Urinary bladder (tissue), 4 donors: Measurements from ENCODE around the gene GNG12. TPM values are rescaled to one million over a fixed set of nuclear protein-coding genes. Genes with fewer than 3 reads are reported as not detected.

Experiments
- DNase-seq: peaks from one replicate; pipeline ENCODE4 v3.0.0-alpha.2; 2015; ENCODE audit errors: extremely low spot score
- H3K27ac ChIP-seq: one replicate; pipeline ENCODE4 v1.5.1; 2013; ENCODE audit warnings: low read depth, mild to moderate bottlenecking, moderate library complexity
- H3K36me3 ChIP-seq: one replicate; pipeline ENCODE4 v1.6.1; 2013; ENCODE audit warnings: mild to moderate bottlenecking, moderate library complexity; ENCODE audit not compliant: insufficient read depth
- H3K4me1 ChIP-seq: one replicate; pipeline ENCODE4 v1.6.1; 2013; ENCODE audit warnings: mild to moderate bottlenecking, moderate library complexity; ENCODE audit not compliant: insufficient read depth
- H3K4me3 ChIP-seq: one replicate; pipeline ENCODE4 v1.5.1; 2013; ENCODE audit warnings: low read depth, low read length
- WGBS: extraction: QIAGEN DNeasy Blood & Tissue Kit; methylation state at CpG from one replicate; pipeline ENCODE4 v1.1.7; 2013; 5-methylcytosine and 5-hydroxymethylcytosine counted together
- polyA plus RNA-seq: library from polyadenylated mRNA; stranded (reverse); fragments of 200-250 nt; gene quantifications from one replicate; pipeline ENCODE4 v1.2.3, GENCODE V29; 2013
- total RNA-seq: library from RNA; depleted of rRNA; stranded (reverse); fragments of >200 nt; gene quantifications from one replicate; pipeline ENCODE4 v1.2.3, GENCODE V29; 2014
- donor health status: healthy with polysubstance abuse.
- donor health status: healthy.

GNG12 gene
- 264 TPM for total RNA-seq
- 79.4 TPM for polyA plus RNA-seq

DNA sequence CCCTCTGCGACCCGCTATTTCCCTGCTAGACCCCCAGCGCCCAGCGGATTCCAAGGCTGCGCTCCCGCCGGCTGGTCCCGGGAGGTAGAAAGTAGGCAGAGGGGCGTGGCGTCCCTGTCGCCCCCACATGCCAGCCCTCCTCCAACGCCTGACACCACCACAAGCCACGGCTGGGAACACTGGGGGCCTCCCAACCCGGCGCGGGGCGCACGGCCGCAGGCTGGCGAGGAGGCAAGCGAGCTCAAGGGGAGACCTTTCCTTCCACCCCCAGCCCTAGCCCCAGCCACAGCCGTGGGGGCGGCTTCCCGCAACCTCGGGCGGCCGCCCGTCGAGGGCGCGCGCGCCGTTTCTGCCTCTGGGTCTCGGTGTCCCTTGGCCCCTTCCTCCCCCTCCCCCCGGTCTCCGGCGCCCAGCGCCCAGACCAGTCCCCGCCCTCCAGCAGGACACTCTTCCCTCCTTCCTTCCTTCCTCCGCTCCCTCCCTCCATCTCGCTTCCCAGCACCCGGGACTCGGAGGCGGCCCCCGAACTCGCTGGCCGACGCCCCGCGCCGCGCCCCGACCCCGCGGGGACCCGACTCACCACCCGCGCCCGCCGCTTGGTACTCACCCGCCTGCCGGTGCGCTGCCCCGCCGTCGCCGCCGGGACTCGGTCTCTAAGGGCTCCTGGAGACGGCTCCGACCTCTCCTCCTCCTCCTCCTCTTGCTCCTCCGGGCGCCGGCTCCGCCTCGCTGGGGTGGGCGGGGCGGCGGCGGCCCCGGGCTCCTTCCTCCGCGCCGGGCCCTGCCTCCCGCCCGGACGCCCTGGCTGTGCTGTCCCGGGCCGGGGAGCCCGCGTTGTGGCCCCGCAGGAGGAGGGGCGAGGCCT lies at the start of gene GNG12:
GNG12 (minus strand) TSS at position 731 of the 865 bp plus-strand sequence. CDS start 125,781 bp downstream, outside the sequence.
- no peak for DNase-seq
- Histone ChIP-seq H3K4me3 (peak within 1 kb of the TSS; percentile 66), H3K4me1 (no peaks in the 10 kb centered on the region), H3K36me3 (peaks cover 1% of the 10 kb centered on the region), H3K27ac (peak within 1 kb of the TSS; percentile 73)
- WGBS = under 1% methylated on average over 94 of the region's 94 CpGs

DNA sequence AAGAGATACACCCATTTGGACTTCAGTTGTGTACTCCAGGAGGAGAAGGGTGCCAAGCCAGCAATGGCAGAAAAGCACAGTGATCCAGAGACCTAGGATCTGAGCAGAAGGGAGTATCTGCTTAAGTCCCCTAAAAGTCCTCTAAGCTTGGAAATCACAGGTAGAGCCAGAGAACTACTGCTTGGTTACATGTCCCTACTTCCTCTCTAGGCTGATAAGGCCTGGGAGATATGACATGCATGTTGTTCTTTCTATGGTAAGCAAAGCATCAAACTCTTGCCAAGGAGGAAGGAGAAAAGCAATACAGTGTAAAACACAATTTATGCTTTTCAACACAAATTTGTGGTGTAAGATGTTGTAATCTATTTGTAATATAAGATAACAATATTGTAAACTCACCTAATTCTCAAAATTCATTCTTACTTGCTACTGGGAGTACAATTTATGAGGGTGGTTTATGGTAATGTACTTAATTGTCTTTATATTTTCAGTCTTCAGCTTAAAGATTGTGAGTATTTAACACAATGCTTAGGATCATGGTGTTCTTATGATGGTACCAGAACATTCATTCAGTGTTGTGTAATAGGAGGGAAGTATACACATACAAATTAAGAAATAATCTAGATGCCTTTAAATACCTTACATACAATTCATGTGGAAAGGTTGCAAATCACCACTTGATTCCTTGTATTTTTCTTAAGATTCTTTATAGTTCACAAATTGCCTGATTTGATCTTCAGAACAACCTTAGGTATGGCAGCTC lies 49.1 kb upstream of the GNG12 start:
- no peak overlapping the region for H3K4me3 ChIP-seq
- no peaks in the 10 kb centered on the region for H3K36me3 ChIP-seq
- H3K4me1 ChIP-seq = no peaks in the 10 kb centered on the region
- H3K27ac ChIP-seq = no peak overlapping the region
- DNase-seq = no peak

DNA sequence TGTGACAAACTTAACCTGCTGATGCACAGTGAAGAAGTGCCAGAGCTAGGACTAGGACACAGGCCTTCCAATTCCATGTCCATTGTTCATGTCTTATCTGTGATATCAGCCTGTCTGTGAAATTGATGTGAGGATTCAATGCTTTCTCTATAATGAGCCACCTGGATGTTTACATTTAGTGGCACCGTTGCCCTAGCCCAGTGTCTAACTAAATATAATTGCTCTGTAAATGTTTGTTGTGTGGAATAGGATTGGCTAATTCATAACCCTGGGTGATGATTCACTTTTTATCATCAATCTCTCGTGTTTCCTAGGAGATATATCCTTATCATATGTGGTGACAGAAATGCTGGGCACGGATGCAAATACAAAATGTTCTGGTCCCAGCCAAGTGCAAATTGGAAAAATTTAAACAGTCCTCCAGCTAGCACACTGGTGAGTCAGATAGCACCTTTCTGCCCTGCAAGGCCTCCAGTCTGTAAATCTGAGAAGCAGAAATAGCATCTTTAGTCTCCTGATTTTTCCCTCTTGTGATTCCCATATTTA lies 46.9 kb upstream of the GNG12 start:
- WGBS = 27% methylated on average over 3 of the region's 3 CpGs
- no peaks in the 10 kb centered on the region for H3K36me3 ChIP-seq
- no peak overlapping the region for H3K4me3 ChIP-seq
- no peak for DNase-seq
- H3K4me1 ChIP-seq = no peaks in the 10 kb centered on the region
- no peak overlapping the region for H3K27ac ChIP-seq

DNA sequence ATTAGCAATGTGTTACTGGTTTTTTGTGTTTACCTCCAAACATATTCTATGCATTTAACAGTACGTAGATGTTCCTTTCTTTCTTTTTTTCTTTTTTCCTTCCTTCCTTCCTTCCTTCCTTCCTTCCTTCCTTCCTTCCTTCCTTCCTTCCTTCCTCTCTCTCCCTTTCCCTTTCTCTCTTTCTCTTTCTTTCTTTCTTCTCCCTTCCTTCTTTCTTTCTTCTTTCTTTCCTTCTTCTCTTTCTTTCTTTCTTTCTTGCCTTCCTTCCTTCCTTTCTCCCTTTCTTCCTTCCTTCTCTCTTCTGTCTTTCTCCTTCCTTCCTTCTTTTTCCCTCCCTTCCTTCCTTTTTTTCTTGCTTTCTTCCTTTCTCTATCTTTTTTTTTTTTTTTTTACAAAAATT lies 46.2 kb upstream of the GNG12 start:
- Histone ChIP-seq H3K27ac (no peak overlapping the region), H3K4me1 (no peaks in the 10 kb centered on the region), H3K36me3 (no peaks in the 10 kb centered on the region), H3K4me3 (no peak overlapping the region)
- 88% methylated on average over 1 of the region's 1 CpG for WGBS
- no peak for DNase-seq

DNA sequence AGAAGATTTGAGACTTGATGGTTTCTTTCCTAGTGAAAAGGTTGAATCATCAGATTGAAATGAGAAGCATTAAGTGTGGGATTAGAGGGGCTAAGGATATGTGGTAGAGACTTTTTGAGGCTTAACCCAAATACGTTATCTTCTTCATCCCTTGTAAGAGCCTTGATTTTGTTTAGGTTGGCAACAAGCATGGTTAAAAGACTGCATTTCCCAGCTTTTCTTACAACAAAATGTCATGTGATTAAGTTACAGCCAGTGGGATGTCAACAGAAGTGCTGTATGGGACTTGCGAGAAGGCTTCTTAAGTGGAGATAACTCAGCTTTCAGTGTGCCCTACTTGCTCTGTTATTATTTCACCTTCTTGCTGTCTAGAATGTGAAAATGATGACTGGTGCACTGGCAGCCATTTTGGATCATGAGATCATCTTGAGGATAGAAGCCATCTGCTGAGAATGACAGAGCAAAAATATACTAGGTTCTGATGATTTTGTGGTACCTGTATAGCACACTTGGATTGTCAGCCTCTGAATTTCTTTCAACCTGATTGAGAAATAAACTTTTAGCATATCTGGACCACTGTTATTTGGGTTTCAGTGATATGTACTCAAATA lies 41.3 kb upstream of the GNG12 start:
- Histone ChIP-seq H3K36me3 (no peaks in the 10 kb centered on the region), H3K4me1 (no peaks in the 10 kb centered on the region), H3K27ac (no peak overlapping the region), H3K4me3 (no peak overlapping the region)
- DNase-seq = no peak
- 66% methylated on average over 2 of the region's 2 CpGs for WGBS

DNA sequence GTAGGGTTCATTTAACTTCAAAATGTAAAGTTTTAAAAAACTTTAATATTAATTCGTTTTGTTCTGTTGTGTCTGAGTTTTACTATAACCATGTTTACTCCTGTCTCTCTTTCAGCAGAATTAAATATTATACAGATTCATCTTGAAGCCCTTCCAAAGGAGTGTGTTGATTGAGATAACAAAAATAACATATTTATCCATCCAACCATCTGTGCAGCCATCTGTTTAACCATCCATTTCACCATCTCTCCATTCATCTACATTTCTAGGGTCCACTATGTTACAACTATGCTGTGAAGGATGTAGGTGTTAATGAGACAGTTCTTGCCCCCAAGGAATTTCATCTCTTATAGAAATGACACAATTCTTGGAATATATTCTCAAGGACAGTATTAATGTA lies 36.0 kb upstream of the GNG12 start:
- H3K27ac ChIP-seq = no peak overlapping the region
- DNase-seq = no peak
- H3K4me1 ChIP-seq = no peaks in the 10 kb centered on the region
- no peaks in the 10 kb centered on the region for H3K36me3 ChIP-seq
- H3K4me3 ChIP-seq = no peak overlapping the region
- WGBS = 71% methylated on average over 1 of the region's 1 CpG

DNA sequence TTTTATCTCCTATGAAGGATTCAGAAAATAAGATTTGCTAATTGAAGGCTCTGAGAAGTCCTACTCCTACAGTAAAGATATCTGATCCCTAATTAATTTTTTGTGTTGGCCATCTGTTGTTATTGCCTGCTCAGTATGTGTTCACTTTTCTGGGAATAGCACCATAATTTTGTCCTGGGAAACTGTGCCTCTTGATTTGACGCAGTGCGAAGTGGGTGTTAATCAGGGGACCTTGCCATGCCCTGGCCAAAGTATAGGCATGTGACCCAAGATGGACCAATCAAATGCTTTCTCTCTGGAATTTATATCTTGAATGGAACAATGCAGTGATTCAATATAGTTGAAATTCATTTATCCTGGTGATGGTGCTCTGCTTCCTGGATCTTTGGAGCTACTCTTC lies 30.4 kb upstream of the GNG12 start:
- Histone ChIP-seq H3K4me3 (no peak overlapping the region), H3K36me3 (no peaks in the 10 kb centered on the region), H3K27ac (no peak overlapping the region), H3K4me1 (no peaks in the 10 kb centered on the region)
- DNase-seq = no peak
- WGBS = 96% methylated on average over 2 of the region's 2 CpGs

DNA sequence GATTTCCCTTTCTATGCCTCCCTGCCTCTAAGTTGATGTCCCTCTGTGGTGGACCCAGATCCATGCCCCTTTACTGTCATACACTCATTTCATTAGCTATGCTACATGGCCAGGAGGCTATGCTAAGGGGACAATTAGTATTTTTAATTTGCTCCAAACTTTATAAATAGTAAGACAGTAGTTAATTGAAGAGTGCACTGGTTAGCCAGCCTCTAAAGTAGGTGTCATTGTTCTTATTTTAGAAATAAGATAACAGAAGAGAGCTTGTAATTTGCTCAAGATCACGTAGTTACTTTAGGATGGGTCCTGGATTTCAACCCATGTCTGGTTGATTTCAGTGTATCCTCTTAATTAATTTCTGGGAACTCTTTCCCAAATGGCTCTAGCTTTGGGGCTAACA lies 29.4 kb upstream of the GNG12 start:
- H3K4me1 ChIP-seq = no peaks in the 10 kb centered on the region
- H3K4me3 ChIP-seq = no peak overlapping the region
- WGBS = 95% methylated on average over 1 of the region's 1 CpG
- DNase-seq = no peak
- H3K36me3 ChIP-seq = no peaks in the 10 kb centered on the region
- no peak overlapping the region for H3K27ac ChIP-seq

DNA sequence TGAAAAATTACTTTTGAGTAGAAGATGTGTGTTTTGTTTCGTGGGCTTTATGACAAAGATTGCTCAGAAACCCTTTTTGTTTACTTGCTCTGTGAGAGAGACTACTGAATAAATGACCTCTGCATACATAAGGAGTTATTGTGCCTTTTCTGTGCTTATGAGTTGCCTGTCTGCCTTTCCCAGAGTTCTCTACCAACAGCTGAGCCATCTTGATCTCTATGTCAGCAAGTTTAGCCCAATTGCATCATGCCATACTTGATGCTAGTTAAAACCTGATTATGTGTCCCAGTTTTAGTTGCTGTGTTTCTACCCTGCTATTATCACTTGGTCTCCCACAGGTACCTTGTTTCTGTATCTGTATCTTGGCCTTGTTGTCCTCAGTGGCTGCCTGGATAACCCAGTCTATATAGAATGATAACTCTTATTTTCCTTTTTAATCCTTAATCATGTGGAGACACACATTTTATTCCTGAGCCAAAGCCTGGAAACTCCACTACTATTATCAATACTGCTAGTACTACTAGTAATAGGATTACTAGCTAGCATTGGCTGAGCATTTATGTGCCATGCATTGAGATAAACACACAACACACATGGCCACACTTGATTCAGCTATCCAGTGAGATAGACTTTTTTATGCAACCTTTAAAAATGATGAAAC lies 28.7 kb upstream of the GNG12 start:
- Histone ChIP-seq H3K4me3 (no peak overlapping the region), H3K27ac (no peak overlapping the region), H3K36me3 (no peaks in the 10 kb centered on the region), H3K4me1 (no peaks in the 10 kb centered on the region)
- WGBS = 74% methylated on average over 1 of the region's 1 CpG
- DNase-seq = no peak

DNA sequence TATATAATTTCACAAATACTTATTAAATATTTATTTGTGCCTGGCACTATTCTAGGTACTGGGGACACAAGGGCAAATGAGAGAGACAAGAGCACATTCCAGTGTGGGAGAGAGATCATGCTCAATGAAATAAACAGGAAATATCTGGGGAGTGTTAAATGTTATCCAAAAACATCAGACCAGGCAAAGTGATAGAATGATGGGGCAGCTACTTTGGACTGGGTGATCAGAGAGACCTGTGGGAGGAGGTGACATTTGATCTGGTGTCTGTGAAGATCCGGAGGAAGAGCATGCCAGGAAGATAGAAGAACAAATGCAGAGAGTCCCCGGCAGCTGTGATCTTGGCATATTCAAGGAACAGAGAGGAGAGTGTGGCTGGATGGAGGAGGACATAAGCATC lies 27.5 kb upstream of the GNG12 start:
- H3K4me1 ChIP-seq = no peaks in the 10 kb centered on the region
- H3K4me3 ChIP-seq = no peak overlapping the region
- 66% methylated on average over 2 of the region's 2 CpGs for WGBS
- DNase-seq = no peak
- no peak overlapping the region for H3K27ac ChIP-seq
- H3K36me3 ChIP-seq = no peaks in the 10 kb centered on the region

DNA sequence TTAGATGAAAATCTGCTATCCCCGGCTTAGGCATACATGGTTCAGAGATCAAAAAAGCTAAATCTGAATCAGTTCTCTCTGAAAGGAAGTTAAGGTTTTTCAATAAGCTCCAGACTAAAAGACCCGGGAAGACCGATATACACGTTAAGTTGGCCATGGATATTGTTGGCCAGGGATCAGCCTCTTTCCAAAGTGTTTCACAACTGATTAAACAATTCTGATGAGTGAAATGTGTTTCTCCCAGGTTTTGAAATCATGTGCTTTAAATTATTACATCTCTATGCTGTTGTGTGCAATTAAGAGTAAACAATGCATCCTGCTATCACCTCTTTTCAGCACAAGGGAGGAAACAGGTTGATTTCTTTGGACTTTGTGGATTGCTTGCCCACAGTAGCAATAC lies 23.7 kb upstream of the GNG12 start:
- 85% methylated on average over 4 of the region's 4 CpGs for WGBS

DNA sequence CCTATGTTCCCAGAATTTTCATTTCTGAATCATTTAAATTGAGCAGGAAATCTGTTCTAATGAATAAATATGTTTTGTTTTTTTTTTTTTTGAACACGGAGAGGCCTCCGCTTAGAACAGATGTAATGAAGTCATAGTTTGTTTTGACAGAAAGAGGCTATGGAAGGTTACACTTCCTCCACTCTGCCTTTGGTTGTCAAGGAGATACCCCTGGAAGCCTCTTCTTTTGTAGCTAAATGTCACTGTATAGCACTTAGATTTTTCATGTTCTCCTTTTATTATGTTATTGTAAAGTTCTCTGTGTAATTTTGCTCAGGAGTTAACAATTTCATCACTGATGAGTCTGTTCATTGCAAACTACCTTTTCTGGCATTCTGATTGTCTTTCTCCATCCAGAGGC lies 22.7 kb upstream of the GNG12 start:
- no peaks in the 10 kb centered on the region for H3K36me3 ChIP-seq
- H3K4me3 ChIP-seq = no peak overlapping the region
- no peaks in the 10 kb centered on the region for H3K4me1 ChIP-seq
- H3K27ac ChIP-seq = no peak overlapping the region
- 49% methylated on average over 2 of the region's 2 CpGs for WGBS
- DNase-seq = no peak

More for the DNA sequence above, 23.7 kb upstream of the GNG12 start:
- no peak overlapping the region for H3K27ac ChIP-seq
- DNase-seq = no peak
- H3K4me3 ChIP-seq = no peak overlapping the region
- no peaks in the 10 kb centered on the region for H3K4me1 ChIP-seq
- no peaks in the 10 kb centered on the region for H3K36me3 ChIP-seq

DNA sequence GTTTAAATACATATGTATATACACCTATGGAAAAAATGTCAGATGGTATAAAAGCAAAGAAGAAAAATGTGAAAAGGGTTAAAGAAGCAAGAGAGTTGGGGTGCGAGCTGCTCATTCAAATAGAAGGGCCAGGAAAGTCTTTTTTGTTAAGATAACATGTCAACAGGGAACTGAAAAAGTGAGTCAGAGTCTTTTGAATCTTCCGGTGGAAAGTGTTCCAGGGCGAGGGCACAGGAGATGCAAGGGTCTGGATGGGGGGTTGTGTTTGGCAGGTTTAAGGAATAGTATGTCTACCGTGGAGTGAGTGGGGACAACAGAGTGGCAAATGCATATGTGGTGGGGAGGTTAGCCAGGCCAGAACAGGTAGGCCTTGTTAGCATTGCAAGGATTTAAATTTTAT lies 22.2 kb upstream of the GNG12 start:
- Histone ChIP-seq H3K4me1 (no peaks in the 10 kb centered on the region), H3K36me3 (no peaks in the 10 kb centered on the region), H3K27ac (no peak overlapping the region), H3K4me3 (no peak overlapping the region)
- WGBS = 57% methylated on average over 4 of the region's 4 CpGs
- DNase-seq = no peak
